HG03442 (cell line): ENCODE data around the gene PLSCR5.

Experiments used
- ATAC-seq: cut with Tn5 transposase; IDR thresholded peaks from one replicate; pipeline ENCODE4 v1.9.1; 2021; ENCODE audit warnings: mild to moderate bottlenecking, moderate library complexity; ENCODE audit not compliant: unreplicated experiment

The PLSCR5 gene

GRCh38 chr3:146546366-146546965, 58.7 kb downstream of the PLSCR5 start:
- ATAC-seq: no peak

GRCh38 chr3:146544929-146545528, 60.1 kb downstream of the PLSCR5 start:
- ATAC-seq: no peak

- ATAC-seq: peak; percentile 82
Measured at GRCh38 chr3:146544002-146544928, 60.9 kb downstream of the PLSCR5 start, which contains the start of gene PLSCR1. PLSCR1 (minus strand) TSS chr3:146544607; CDS start chr3:146536552, 8,055 bp downstream.

GRCh38 chr3:146543461-146544001, 61.6 kb downstream of the PLSCR5 start:
- peak; percentile 4 for ATAC-seq

GRCh38 chr3:146542978-146543377, 62.2 kb downstream of the PLSCR5 start:
- no peak for ATAC-seq

- ATAC-seq: no peak
Measured at GRCh38 chr3:146542179-146542578, 63.0 kb downstream of the PLSCR5 start.

- no peak for ATAC-seq
Measured at GRCh38 chr3:146540978-146541377, 64.2 kb downstream of the PLSCR5 start.

GRCh38 chr3:146540236-146540635, 64.9 kb downstream of the PLSCR5 start:
- ATAC-seq: peak; percentile 22

GRCh38 chr3:146539315-146539714, 65.8 kb downstream of the PLSCR5 start:
- ATAC-seq: no peak

GRCh38 chr3:146537603-146538002, 67.5 kb downstream of the PLSCR5 start:
- ATAC-seq: no peak

GRCh38 chr3:146536681-146537080, 68.5 kb downstream of the PLSCR5 start:
- ATAC-seq: no peak
